SK-N-SH (cell line): ENCODE measurements around the gene TAC3. TPM values are rescaled to one million over a fixed set of nuclear protein-coding genes. Genes with fewer than 3 reads are reported as not detected.

Source experiments
- CTCF ChIA-PET: fragments of 300-600, 350-600 bp; formaldehyde crosslinking; extraction: SDS; loops from one replicate; lab custom pipeline; 2021; lab: Yijun Ruan, JAX
- POLR2A ChIA-PET: fragments of 350-600 bp; sonication (Branson Sonifier 250); formaldehyde crosslinking; extraction: SDS; loops from one replicate; lab custom pipeline; 2020; ENCODE audit warnings: antibody characterized with exemption, inconsistent platforms; lab: Yijun Ruan, JAX
- DNase-seq: peaks from one replicate; pipeline ENCODE4 v3.0.0; 2012
- H2AFZ ChIP-seq: fragments of 200-600 bp; sonication (generic); 2 replicates; pipeline ENCODE4 v1.8.1; 2016; ENCODE audit warnings: antibody characterized with exemption, mild to moderate bottlenecking, low read depth
- H3F3A ChIP-seq: fragments of 200-600 bp; sonication (generic); replicated peaks from 2 replicates; pipeline ENCODE3; 2016; ENCODE audit warnings: antibody characterized with exemption, mild to moderate bottlenecking; ENCODE audit not compliant: insufficient read depth
- H3K27ac ChIP-seq, 2 experiments: fragments of 200-500 bp in 1 of 2; fragments of 200-600 bp in 1 of 2; sonication (Bioruptor generic) in 1 of 2; sonication (generic), shearing (Covaris generic) in 1 of 2; 2 replicates each; pipeline versions ENCODE4 v1.5.1 to v1.6.1; 2014 to 2016; ENCODE audit warnings: low read depth in 2 of 2, inconsistent platforms in 1 of 2, low read length in 1 of 2, mild to moderate bottlenecking in 1 of 2, mixed read lengths in 1 of 2
- H3K27me3 ChIP-seq: fragments of 200-600 bp; sonication (generic), shearing (Covaris generic); 2 replicates; pipeline ENCODE4 v1.6.1; 2016; ENCODE audit warnings: mixed run types; ENCODE audit not compliant: insufficient read depth
- H3K36me3 ChIP-seq, 2 experiments: fragments of 200-500 bp in 1 of 2; fragments of 200-600 bp in 1 of 2; sonication (Bioruptor generic) in 1 of 2; sonication (generic) in 1 of 2; replicated peaks in 1 of 2; 2 replicates each; pipeline versions ENCODE3 to v1.5.1; 2014 to 2016; ENCODE audit warnings: low read length in 1 of 2, mild to moderate bottlenecking in 1 of 2; ENCODE audit not compliant: insufficient read depth in 2 of 2, control insufficient read depth in 1 of 2
- H3K4me1 ChIP-seq, 2 experiments: fragments of 200-500 bp in 1 of 2; fragments of 200-600 bp in 1 of 2; sonication (Bioruptor generic) in 1 of 2; sonication (generic), shearing (Covaris generic) in 1 of 2; 2 replicates each; pipeline versions ENCODE4 v1.5.1 to v1.6.1; 2014 to 2016; ENCODE audit warnings: low read depth in 1 of 2, low read length in 1 of 2, mixed run types in 1 of 2; ENCODE audit not compliant: insufficient read depth in 2 of 2, control insufficient read depth in 1 of 2
- H3K4me2 ChIP-seq: fragments of 200-600 bp; sonication (generic), shearing (Covaris generic); 2 replicates; pipeline ENCODE4 v1.6.1; 2017; ENCODE audit warnings: mixed run types
- H3K4me3 ChIP-seq, 2 experiments: fragments of 200-500 bp in 1 of 2; fragments of 200-600 bp in 1 of 2; sonication (Bioruptor generic) in 1 of 2; sonication (generic), shearing (Covaris generic) in 1 of 2; 2 replicates each; pipeline versions ENCODE4 v1.5.1 to v1.8.1; 2014 to 2016; ENCODE audit warnings: low read depth in 2 of 2, inconsistent platforms in 1 of 2, low read length in 1 of 2, mild to moderate bottlenecking in 1 of 2, mixed read lengths in 1 of 2, moderate library complexity in 1 of 2
- H3K79me2 ChIP-seq: fragments of 200-600 bp; sonication (generic); 2 replicates; pipeline ENCODE4 v1.8.1; 2017; ENCODE audit warnings: mild to moderate bottlenecking; ENCODE audit not compliant: insufficient read depth
- H3K9ac ChIP-seq: fragments of 200-600 bp; sonication (generic); 2 replicates; pipeline ENCODE4 v1.6.1; 2017; ENCODE audit warnings: mixed run types
- H3K9me2 ChIP-seq: fragments of 200-600 bp; sonication (generic); 2 replicates; pipeline ENCODE4 v1.6.1; 2017; ENCODE audit warnings: mixed run types
- H3K9me3 ChIP-seq: fragments of 200-600 bp; sonication (generic); 2 replicates; pipeline ENCODE4 v1.6.1; 2017; ENCODE audit warnings: mixed run types, mild to moderate bottlenecking, moderate library complexity
- H4K20me1 ChIP-seq: fragments of 200-600 bp; sonication (generic); 2 replicates; pipeline ENCODE4 v1.6.1; 2017; ENCODE audit warnings: mild to moderate bottlenecking, mixed run types; ENCODE audit not compliant: insufficient read depth
- EP300 ChIP-seq, 2 experiments: IDR thresholded peaks; 2 replicates each; pipeline versions ENCODE4 v1.4.0 to v1.6.1; 2012; ENCODE audit warnings: borderline replicate concordance in 1 of 2, low read depth in 1 of 2, low read length in 1 of 2
- FOXM1 ChIP-seq: IDR thresholded peaks from 2 replicates; pipeline ENCODE4 v1.4.0; 2012; ENCODE audit warnings: low read depth, mild to moderate bottlenecking
- GATA2 ChIP-seq: sonication (generic); formaldehyde crosslinking; IDR thresholded peaks from 2 replicates; pipeline ENCODE4 v1.5.0; 2020; ENCODE audit warnings: mild to moderate bottlenecking, missing genetic modification reagents
- IRF3 ChIP-seq: fragments of 150-350 bp; IDR thresholded peaks from 2 replicates; pipeline ENCODE4 v1.6.1; 2016; ENCODE audit warnings: mild to moderate bottlenecking, low read depth, low read length
- MEF2A ChIP-seq: IDR thresholded peaks from 2 replicates; pipeline ENCODE4 v1.4.0; 2012; ENCODE audit warnings: low read depth, borderline replicate concordance
- MXI1 ChIP-seq: IDR thresholded peaks from 2 replicates; pipeline ENCODE4 v1.6.1; 2012; ENCODE audit warnings: mild to moderate bottlenecking, low read depth, low read length, improper control_type of control experiment
- NRF1 ChIP-seq: IDR thresholded peaks from 2 replicates; pipeline ENCODE4 v1.6.1; 2012; ENCODE audit warnings: low read depth, mild to moderate bottlenecking, low read length
- PBX3 ChIP-seq: IDR thresholded peaks from 2 replicates; pipeline ENCODE4; 2012
- RAD21 ChIP-seq: IDR thresholded peaks from 2 replicates; pipeline ENCODE4 v1.6.1; 2012; ENCODE audit warnings: mild to moderate bottlenecking, low read length
- RCOR1 ChIP-seq: fragments of 150-350 bp; IDR thresholded peaks from 2 replicates; pipeline ENCODE4 v1.6.1; 2017; ENCODE audit warnings: antibody characterized with exemption, low read length
- REST ChIP-seq: IDR thresholded peaks from 2 replicates; pipeline ENCODE4 v1.6.1; 2012; ENCODE audit warnings: mild to moderate bottlenecking, low read depth, low read length, moderate library complexity
- RFX5 ChIP-seq: IDR thresholded peaks from 2 replicates; pipeline ENCODE4 v1.6.1; 2012; ENCODE audit warnings: mild to moderate bottlenecking, improper control_type of control experiment, low read length
- RXRA ChIP-seq: IDR thresholded peaks from 2 replicates; pipeline ENCODE4 v1.4.0; 2012; ENCODE audit warnings: low read depth, mild to moderate bottlenecking, borderline replicate concordance
- TAF1 ChIP-seq: IDR thresholded peaks from 2 replicates; pipeline ENCODE4 v1.6.1; 2012; ENCODE audit warnings: low read depth, mild to moderate bottlenecking, low read length, moderate library complexity, borderline replicate concordance
- USF1 ChIP-seq: IDR thresholded peaks from 2 replicates; pipeline ENCODE4 v1.4.0; 2012; ENCODE audit warnings: low read depth, borderline replicate concordance
- USF2 ChIP-seq: fragments of 150-350 bp; IDR thresholded peaks from 2 replicates; pipeline ENCODE4 v1.6.1; 2017; ENCODE audit warnings: antibody characterized with exemption, low read length, low read depth, borderline replicate concordance
- WGBS: methylation state at CpG from one replicate; pipeline ENCODE4 v1.1.6; 2017; ENCODE audit warnings: low lambda C conversion rate; 5-methylcytosine and 5-hydroxymethylcytosine counted together
- polyA plus RNA-seq, 3 experiments: library from polyadenylated mRNA; depleted of rRNA; stranded (reverse); fragments of >200 nt; gene quantifications; 2 replicates each; pipeline ENCODE4 v1.2.3, GENCODE V29; 2012
- TF ChIP-seq, protein P1 (sequence below): IDR thresholded peaks from 2 replicates; pipeline ENCODE4 v1.4.0; 2012; ENCODE audit warnings: low read depth

TAC3 gene
- polyA plus RNA-seq, 1 of the 3 experiments (the other 2 are of a cell fraction): not detected

DNA sequence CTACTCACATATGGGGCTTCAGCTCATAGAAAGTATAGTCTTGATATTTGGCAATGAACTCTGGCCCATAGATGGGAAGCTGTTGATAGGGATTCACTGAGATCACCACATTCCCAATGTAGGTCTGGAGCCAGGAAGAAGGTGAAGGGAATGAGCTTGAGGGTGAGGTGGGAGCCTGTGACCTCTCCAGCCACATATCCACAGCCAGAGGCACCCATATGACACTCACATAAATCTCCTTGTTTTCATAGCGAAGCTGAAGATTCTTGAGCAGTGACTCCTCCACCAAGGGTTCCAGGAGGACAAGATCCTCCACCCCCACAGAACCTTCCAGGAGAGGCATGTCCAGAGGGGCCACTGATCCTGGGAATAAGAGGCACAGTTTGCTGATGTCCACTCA is 31.7 kb upstream of the TAC3 start:
- no peak overlapping the region for H3K4me3 ChIP-seq
- H3K9me2 ChIP-seq: no peaks in the 10 kb centered on the region
- no peaks in the 10 kb centered on the region for H3K4me1 ChIP-seq
- H4K20me1 ChIP-seq: no peaks in the 10 kb centered on the region
- H3K9ac ChIP-seq: no peak overlapping the region
- WGBS: 13% methylated on average over 1 of the region's 1 CpG
- CTCF ChIA-PET: interaction anchor here (0.6 to 8.6 kb wide), 6 partner anchors 13 to 206 kb away, joined by 3 to 81 read pairs (median 5); partner anchors contain the start of gene ZBTB39
- no peak overlapping the region for H3K27ac ChIP-seq
- no peak overlapping the region for H3K4me2 ChIP-seq
- H3K36me3 ChIP-seq: no peaks in the 10 kb centered on the region
- H3F3A ChIP-seq: no peaks in the 10 kb centered on the region
- no peaks in the 10 kb centered on the region for H3K9me3 ChIP-seq
- POLR2A ChIA-PET: no interaction called here
- DNase-seq: no peak
- no peaks in the 10 kb centered on the region for H3K79me2 ChIP-seq
- no peak for TF ChIP-seq RCOR1
- TF ChIP-seq FOXM1: no peak
- TF ChIP-seq MEF2A: no peak
- TF ChIP-seq, protein P1, sequence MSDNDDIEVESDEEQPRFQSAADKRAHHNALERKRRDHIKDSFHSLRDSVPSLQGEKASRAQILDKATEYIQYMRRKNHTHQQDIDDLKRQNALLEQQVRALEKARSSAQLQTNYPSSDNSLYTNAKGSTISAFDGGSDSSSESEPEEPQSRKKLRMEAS: no peak
- no peak for TF ChIP-seq TAF1
- TF ChIP-seq USF1: no peak
- TF ChIP-seq MXI1: no peak
- TF ChIP-seq RXRA: no peak
- no peak for TF ChIP-seq EP300 (IDR thresholded peaks at IDR 0.05; ENCODE audit: borderline replicate concordance in 1 of 2, low read depth in 1 of 2, low read length in 1 of 2)
- no peak overlapping the region for H2AFZ ChIP-seq
- H3K27me3 ChIP-seq: no peaks in the 10 kb centered on the region; the same call in 1 of the 2 replicates

GRCh38 chr12:57046947-57047890 is 30.9 kb upstream of the TAC3 start:
- Histone ChIP-seq H3K4me3 (no peak overlapping the region), H4K20me1 (no peaks in the 10 kb centered on the region), H3K9ac (no peak overlapping the region), H3K4me2 (no peak overlapping the region), H3K9me2 (no peaks in the 10 kb centered on the region), H3K9me3 (no peaks in the 10 kb centered on the region), H3K4me1 (no peaks in the 10 kb centered on the region), H2AFZ (no peak overlapping the region), H3K36me3 (no peaks in the 10 kb centered on the region), H3K79me2 (no peaks in the 10 kb centered on the region), H3F3A (no peaks in the 10 kb centered on the region), H3K27ac (no peak overlapping the region), H3K27me3 (no peaks in the 10 kb centered on the region; the same call in 1 of the 2 replicates)
- WGBS: 43% methylated on average over 10 of the region's 10 CpGs
- no peak for DNase-seq
- ChIA-PET POLR2A (no interaction called here), CTCF (interaction anchor here (0.7 to 8.6 kb wide), 10 partner anchors 14 to 136 kb away, joined by 3 to 81 read pairs (median 4); partner anchors contain the start of gene ZBTB39)
- TF ChIP-seq IRF3 (no peak), USF2 (no peak), REST (no peak), NRF1 (no peak), PBX3 (no peak), RCOR1 (no peak), RFX5 (no peak), GATA2 (no peak), MXI1 (no peak), RAD21 (no peak)
